Neural progenitor cell (in vitro differentiated cells): ENCODE results near the gene EPHA1.
"Not testable (repeated sequence)": the region's sequence is repeated elsewhere in the genome, so short reads cannot be mapped to it uniquely, and the experiment has no call there.

Experiments
- EZH2 ChIP-seq: fragments of 200-600 bp; sonication (generic); IDR thresholded peaks from 2 replicates; pipeline ENCODE4 v1.6.1; 2017; ENCODE audit warnings: antibody characterized with exemption, mild to moderate bottlenecking, moderate library complexity
- EZH2phosphoT487 ChIP-seq: fragments of 200-600 bp; sonication (generic); IDR thresholded peaks from 2 replicates; pipeline ENCODE4 v1.6.1; 2017; ENCODE audit warnings: antibody characterized with exemption
- TF ChIP-seq, protein P1 (sequence below): fragments of 200-600 bp; sonication (generic); IDR thresholded peaks from 2 replicates; pipeline ENCODE4 v1.5.1; 2017; ENCODE audit warnings: antibody characterized with exemption, mild to moderate bottlenecking

DNA sequence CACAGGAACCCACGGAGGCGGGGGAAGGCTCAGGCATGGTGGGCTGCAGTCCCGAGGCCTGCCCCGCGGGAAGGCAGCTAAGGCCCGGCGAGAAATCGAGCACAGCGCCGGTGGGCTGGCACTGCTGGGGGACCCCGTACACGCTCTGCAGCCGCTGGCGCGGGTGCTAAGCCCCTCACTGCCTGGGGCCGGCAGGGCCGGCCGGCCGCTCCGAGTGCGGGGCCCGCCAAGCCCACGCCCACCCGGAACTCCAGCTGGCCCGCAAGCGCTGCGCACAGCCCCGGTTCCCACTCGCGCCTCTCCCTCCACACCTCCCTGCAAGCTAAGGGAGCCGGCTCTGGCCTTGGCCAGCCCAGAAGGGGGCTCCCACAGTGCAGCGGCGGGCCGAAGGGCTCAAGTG, 15.8 kb upstream of the EPHA1 start:
- TF ChIP-seq, protein P1, sequence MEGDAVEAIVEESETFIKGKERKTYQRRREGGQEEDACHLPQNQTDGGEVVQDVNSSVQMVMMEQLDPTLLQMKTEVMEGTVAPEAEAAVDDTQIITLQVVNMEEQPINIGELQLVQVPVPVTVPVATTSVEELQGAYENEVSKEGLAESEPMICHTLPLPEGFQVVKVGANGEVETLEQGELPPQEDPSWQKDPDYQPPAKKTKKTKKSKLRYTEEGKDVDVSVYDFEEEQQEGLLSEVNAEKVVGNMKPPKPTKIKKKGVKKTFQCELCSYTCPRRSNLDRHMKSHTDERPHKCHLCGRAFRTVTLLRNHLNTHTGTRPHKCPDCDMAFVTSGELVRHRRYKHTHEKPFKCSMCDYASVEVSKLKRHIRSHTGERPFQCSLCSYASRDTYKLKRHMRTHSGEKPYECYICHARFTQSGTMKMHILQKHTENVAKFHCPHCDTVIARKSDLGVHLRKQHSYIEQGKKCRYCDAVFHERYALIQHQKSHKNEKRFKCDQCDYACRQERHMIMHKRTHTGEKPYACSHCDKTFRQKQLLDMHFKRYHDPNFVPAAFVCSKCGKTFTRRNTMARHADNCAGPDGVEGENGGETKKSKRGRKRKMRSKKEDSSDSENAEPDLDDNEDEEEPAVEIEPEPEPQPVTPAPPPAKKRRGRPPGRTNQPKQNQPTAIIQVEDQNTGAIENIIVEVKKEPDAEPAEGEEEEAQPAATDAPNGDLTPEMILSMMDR, result not testable (repeated sequence)
- TF ChIP-seq EZH2, EZH2phosphoT487: not testable (repeated sequence)
